Activated T-cell treated with anti-CD3 and anti-CD28 coated beads, Interleukin-2, amount 50 U/mL, for 4 hours (primary cell): ENCODE results near the gene OSTC. TPM values are rescaled to one million over a fixed set of nuclear protein-coding genes. Genes with fewer than 3 reads are reported as not detected.

Experiments used
- ATAC-seq, 2 donors: fragments of 200-7000 bp; cut with Tn5 transposase; one replicate each; pipeline ENCODE4 v1.10.0; 2021
- DNase-seq: peaks from one replicate; pipeline ENCODE4 v3.0.0-alpha.2; 2020
- H3K27me3 Mint-ChIP-seq: one replicate; pipeline ENCODE4 v1.8.0; 2021; ENCODE audit warnings: low read depth, mixed read lengths
- H3K36me3 Mint-ChIP-seq: one replicate; pipeline ENCODE4 v1.8.0; 2022; ENCODE audit warnings: mixed read lengths; ENCODE audit not compliant: insufficient read depth
- H3K4me1 Mint-ChIP-seq: one replicate; pipeline ENCODE4 v1.8.0; 2021; ENCODE audit warnings: low read depth, mixed read lengths
- H3K4me3 Mint-ChIP-seq: one replicate; pipeline ENCODE4 v1.8.0; 2021; ENCODE audit warnings: mild to moderate bottlenecking, moderate library complexity, mixed read lengths
- H3K9me3 Mint-ChIP-seq: one replicate; pipeline ENCODE4 v1.8.0; 2021; ENCODE audit warnings: mixed read lengths
- total RNA-seq, 3 donors: library from RNA; stranded (reverse); gene quantifications; one replicate each; pipeline ENCODE4 v1.2.1, GENCODE V29; 2021

The OSTC gene
- total RNA-seq: 100 to 1,000 TPM; 101 to 105 (median 103) TPM

- Mint-ChIP-seq H3K9me3 (no peaks in the 10 kb centered on the region), H3K27me3 (no peaks in the 10 kb centered on the region), H3K4me3 (peak within 1 kb of the TSS; percentile 98), H3K4me1 (peaks cover 42% of the 10 kb centered on the region), H3K36me3 (peaks cover 19% of the 10 kb centered on the region)
- DNase-seq (peak; percentile 91), ATAC-seq (peak; percentile 93 to 94)
Measured at GRCh38 chr4:108650212-108651013, at the start of gene OSTC. Gene OSTC, plus strand, starts transcription at chr4:108650599. Its CDS starts 57 bp downstream, at chr4:108650656.

GRCh38 chr4:108601106-108601505 lies 49.3 kb upstream of the OSTC start:
- no peak overlapping the region for H3K4me3 Mint-ChIP-seq
- no peak for ATAC-seq
- no peaks in the 10 kb centered on the region for H3K27me3 Mint-ChIP-seq
- peaks cover 2% of the 10 kb centered on the region for H3K9me3 Mint-ChIP-seq
- peaks cover 20% of the 10 kb centered on the region for H3K4me1 Mint-ChIP-seq
- DNase-seq: no peak
- peaks cover 5% of the 10 kb centered on the region for H3K36me3 Mint-ChIP-seq

- DNase-seq (no peak), ATAC-seq (no peak)
- Mint-ChIP-seq H3K4me3 (no peak overlapping the region), H3K4me1 (peaks cover 19% of the 10 kb centered on the region), H3K9me3 (peaks cover 4% of the 10 kb centered on the region), H3K36me3 (peaks cover 4% of the 10 kb centered on the region), H3K27me3 (no peaks in the 10 kb centered on the region)
Measured at GRCh38 chr4:108601532-108601931, 48.9 kb upstream of the OSTC start.

- H3K36me3 Mint-ChIP-seq: peaks cover 7% of the 10 kb centered on the region
- no peaks in the 10 kb centered on the region for H3K27me3 Mint-ChIP-seq
- H3K9me3 Mint-ChIP-seq: peaks cover 4% of the 10 kb centered on the region
- no peak for ATAC-seq
- peaks cover 19% of the 10 kb centered on the region for H3K4me1 Mint-ChIP-seq
- no peak overlapping the region for H3K4me3 Mint-ChIP-seq
- no peak for DNase-seq
Measured at GRCh38 chr4:108602163-108602562, 48.2 kb upstream of the OSTC start.

GRCh38 chr4:108607079-108607815 lies 43.2 kb upstream of the OSTC start:
- no peak for DNase-seq
- H3K4me1 Mint-ChIP-seq: peaks cover 4% of the 10 kb centered on the region
- no peaks in the 10 kb centered on the region for H3K27me3 Mint-ChIP-seq
- no peak for ATAC-seq
- H3K36me3 Mint-ChIP-seq: peaks cover 12% of the 10 kb centered on the region
- no peak overlapping the region for H3K4me3 Mint-ChIP-seq
- peaks cover 4% of the 10 kb centered on the region for H3K9me3 Mint-ChIP-seq

- Mint-ChIP-seq H3K4me1 (peaks cover 4% of the 10 kb centered on the region), H3K27me3 (no peaks in the 10 kb centered on the region), H3K9me3 (peaks cover 6% of the 10 kb centered on the region), H3K4me3 (peak overlapping the region; percentile 23), H3K36me3 (peaks cover 17% of the 10 kb centered on the region)
- DNase-seq (no peak), ATAC-seq (no peak)
Measured at GRCh38 chr4:108611365-108611764, 39.0 kb upstream of the OSTC start.

GRCh38 chr4:108612365-108612764 lies 38.0 kb upstream of the OSTC start:
- H3K4me3 Mint-ChIP-seq: no peak overlapping the region
- peaks cover 14% of the 10 kb centered on the region for H3K36me3 Mint-ChIP-seq
- H3K9me3 Mint-ChIP-seq: peaks cover 6% of the 10 kb centered on the region
- H3K27me3 Mint-ChIP-seq: no peaks in the 10 kb centered on the region
- H3K4me1 Mint-ChIP-seq: peaks cover 4% of the 10 kb centered on the region
- ATAC-seq: no peak
- DNase-seq: no peak

- Mint-ChIP-seq H3K27me3 (no peaks in the 10 kb centered on the region), H3K36me3 (peaks cover 41% of the 10 kb centered on the region), H3K4me3 (peak overlapping the region; percentile 91), H3K4me1 (peaks cover 39% of the 10 kb centered on the region), H3K9me3 (peaks cover 6% of the 10 kb centered on the region)
- peak; percentile 23 for DNase-seq
- ATAC-seq: peak in 1 of 2 donors; percentile 4
Measured at GRCh38 chr4:108619372-108620100, 30.9 kb upstream of the OSTC start.

GRCh38 chr4:108620101-108620932 lies 30.1 kb upstream of the OSTC start, which contains the start of gene RPL34:
Gene RPL34, plus strand, starts transcription at chr4:108620576. Its CDS starts 1,384 bp downstream, at chr4:108621960.
- H3K36me3 Mint-ChIP-seq: peaks cover 49% of the 10 kb centered on the region
- DNase-seq (peak; percentile 97), ATAC-seq (peak; percentile 94)
- H3K9me3 Mint-ChIP-seq: peaks cover 5% of the 10 kb centered on the region
- peaks cover 45% of the 10 kb centered on the region for H3K4me1 Mint-ChIP-seq
- H3K27me3 Mint-ChIP-seq: no peaks in the 10 kb centered on the region
- peak within 1 kb of the TSS; percentile 91 for H3K4me3 Mint-ChIP-seq

GRCh38 chr4:108620933-108621905 lies 29.2 kb upstream of the OSTC start:
- peaks cover 48% of the 10 kb centered on the region for H3K36me3 Mint-ChIP-seq
- DNase-seq: no peak
- peak overlapping the region; percentile 91 for H3K4me3 Mint-ChIP-seq
- ATAC-seq: peak; percentile 3 to 5
- H3K9me3 Mint-ChIP-seq: no peaks in the 10 kb centered on the region
- H3K27me3 Mint-ChIP-seq: no peaks in the 10 kb centered on the region
- H3K4me1 Mint-ChIP-seq: peaks cover 45% of the 10 kb centered on the region

- no peaks in the 10 kb centered on the region for H3K9me3 Mint-ChIP-seq
- peak; percentile 41 to 42 for ATAC-seq
Measured at GRCh38 chr4:108622022-108622421, 28.4 kb upstream of the OSTC start.

GRCh38 chr4:108622828-108623227 lies 27.6 kb upstream of the OSTC start:
- peaks cover 48% of the 10 kb centered on the region for H3K4me1 Mint-ChIP-seq
- DNase-seq (no peak), ATAC-seq (no peak)
- no peaks in the 10 kb centered on the region for H3K27me3 Mint-ChIP-seq
- H3K9me3 Mint-ChIP-seq: no peaks in the 10 kb centered on the region
- H3K4me3 Mint-ChIP-seq: peak overlapping the region; percentile 91
- H3K36me3 Mint-ChIP-seq: peaks cover 48% of the 10 kb centered on the region

More at GRCh38 chr4:108622022-108622421, 28.4 kb upstream of the OSTC start:
- DNase-seq: no peak
- H3K27me3 Mint-ChIP-seq: no peaks in the 10 kb centered on the region
- peaks cover 48% of the 10 kb centered on the region for H3K4me1 Mint-ChIP-seq
- H3K36me3 Mint-ChIP-seq: peaks cover 48% of the 10 kb centered on the region
- H3K4me3 Mint-ChIP-seq: peak overlapping the region; percentile 91
